Osteoblast (primary cell): ENCODE measurements around the gene MND1. TPM values are rescaled to one million over a fixed set of nuclear protein-coding genes. Genes with fewer than 3 reads are reported as not detected.

Experiments used
- DNase-seq: peaks from one replicate; pipeline ENCODE4 v3.0.0; 2011; ENCODE audit warnings: low spot score, mixed read lengths; ENCODE audit not compliant: insufficient read length; ENCODE audit errors: missing footprints
- H2AFZ ChIP-seq: 2 replicates; pipeline ENCODE4 v1.6.0; 2011; ENCODE audit warnings: mild to moderate bottlenecking, low read length
- H3K27ac ChIP-seq: 2 replicates; pipeline ENCODE4 v1.5.1; 2011; ENCODE audit warnings: mild to moderate bottlenecking, low read depth, low read length, moderate library complexity
- H3K27me3 ChIP-seq: 2 replicates; pipeline ENCODE4 v1.6.0; 2012; ENCODE audit warnings: mild to moderate bottlenecking, control low read depth, inconsistent platforms, low read length, moderate library complexity; ENCODE audit not compliant: insufficient read depth
- H3K36me3 ChIP-seq: 2 replicates; pipeline ENCODE4 v1.5.1; 2011; ENCODE audit warnings: mild to moderate bottlenecking, low read length, control low read depth, moderate library complexity; ENCODE audit not compliant: insufficient read depth
- H3K4me1 ChIP-seq: 2 replicates; pipeline ENCODE4 v1.5.1; 2011; ENCODE audit warnings: mild to moderate bottlenecking, low read length, control low read depth, moderate library complexity; ENCODE audit not compliant: insufficient read depth
- H3K4me2 ChIP-seq: 2 replicates; pipeline ENCODE4 v1.6.0; 2011; ENCODE audit warnings: mild to moderate bottlenecking, low read length; ENCODE audit not compliant: insufficient read depth
- H3K4me3 ChIP-seq: fragments of 200-600 bp; sonication (generic); 3 replicates; pipeline ENCODE4 v1.5.1; 2012; ENCODE audit warnings: mild to moderate bottlenecking, low read length, inconsistent platforms; ENCODE audit not compliant: insufficient read depth
- H3K79me2 ChIP-seq: 2 replicates; pipeline ENCODE4 v1.6.0; 2012; ENCODE audit warnings: mild to moderate bottlenecking, low read length, control low read depth, inconsistent platforms; ENCODE audit not compliant: insufficient read depth
- H3K9me3 ChIP-seq: 2 replicates; pipeline ENCODE4 v1.5.1; 2011; ENCODE audit warnings: low read depth, low read length, control low read depth
- H4K20me1 ChIP-seq: 2 replicates; pipeline ENCODE4 v1.6.0; 2012; ENCODE audit warnings: mild to moderate bottlenecking, low read length, control low read depth; ENCODE audit not compliant: insufficient read depth
- total RNA-seq: library from RNA; depleted of rRNA; stranded (reverse); fragments of >200 nt; gene quantifications from 2 replicates; pipeline ENCODE4 v1.2.3, GENCODE V29; 2012
- TF ChIP-seq, protein P1 (sequence below): IDR thresholded peaks from 2 replicates; pipeline ENCODE4 v1.5.1; 2011; ENCODE audit warnings: mild to moderate bottlenecking, low read depth, low read length, moderate library complexity; ENCODE audit errors: extremely low read depth

Gene MND1
- total RNA-seq, 1 donor: 1.4 TPM

- no peak overlapping the region for H3K4me2 ChIP-seq
- H3K36me3 ChIP-seq: no peaks in the 10 kb centered on the region
- no peaks in the 10 kb centered on the region for H3K9me3 ChIP-seq
- H2AFZ ChIP-seq: no peak overlapping the region
- H3K27ac ChIP-seq: no peak overlapping the region
- H3K4me3 ChIP-seq: no peak overlapping the region
- TF ChIP-seq, protein P1, sequence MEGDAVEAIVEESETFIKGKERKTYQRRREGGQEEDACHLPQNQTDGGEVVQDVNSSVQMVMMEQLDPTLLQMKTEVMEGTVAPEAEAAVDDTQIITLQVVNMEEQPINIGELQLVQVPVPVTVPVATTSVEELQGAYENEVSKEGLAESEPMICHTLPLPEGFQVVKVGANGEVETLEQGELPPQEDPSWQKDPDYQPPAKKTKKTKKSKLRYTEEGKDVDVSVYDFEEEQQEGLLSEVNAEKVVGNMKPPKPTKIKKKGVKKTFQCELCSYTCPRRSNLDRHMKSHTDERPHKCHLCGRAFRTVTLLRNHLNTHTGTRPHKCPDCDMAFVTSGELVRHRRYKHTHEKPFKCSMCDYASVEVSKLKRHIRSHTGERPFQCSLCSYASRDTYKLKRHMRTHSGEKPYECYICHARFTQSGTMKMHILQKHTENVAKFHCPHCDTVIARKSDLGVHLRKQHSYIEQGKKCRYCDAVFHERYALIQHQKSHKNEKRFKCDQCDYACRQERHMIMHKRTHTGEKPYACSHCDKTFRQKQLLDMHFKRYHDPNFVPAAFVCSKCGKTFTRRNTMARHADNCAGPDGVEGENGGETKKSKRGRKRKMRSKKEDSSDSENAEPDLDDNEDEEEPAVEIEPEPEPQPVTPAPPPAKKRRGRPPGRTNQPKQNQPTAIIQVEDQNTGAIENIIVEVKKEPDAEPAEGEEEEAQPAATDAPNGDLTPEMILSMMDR: no peak
- no peaks in the 10 kb centered on the region for H4K20me1 ChIP-seq
- no peaks in the 10 kb centered on the region for H3K79me2 ChIP-seq
- H3K4me1 ChIP-seq: peaks cover 5% of the 10 kb centered on the region
- no peaks in the 10 kb centered on the region for H3K27me3 ChIP-seq
- DNase-seq: no peak
These were observed 6.8 kb upstream of the MND1 start for GRCh38 chr4:153337686-153338085.

DNA sequence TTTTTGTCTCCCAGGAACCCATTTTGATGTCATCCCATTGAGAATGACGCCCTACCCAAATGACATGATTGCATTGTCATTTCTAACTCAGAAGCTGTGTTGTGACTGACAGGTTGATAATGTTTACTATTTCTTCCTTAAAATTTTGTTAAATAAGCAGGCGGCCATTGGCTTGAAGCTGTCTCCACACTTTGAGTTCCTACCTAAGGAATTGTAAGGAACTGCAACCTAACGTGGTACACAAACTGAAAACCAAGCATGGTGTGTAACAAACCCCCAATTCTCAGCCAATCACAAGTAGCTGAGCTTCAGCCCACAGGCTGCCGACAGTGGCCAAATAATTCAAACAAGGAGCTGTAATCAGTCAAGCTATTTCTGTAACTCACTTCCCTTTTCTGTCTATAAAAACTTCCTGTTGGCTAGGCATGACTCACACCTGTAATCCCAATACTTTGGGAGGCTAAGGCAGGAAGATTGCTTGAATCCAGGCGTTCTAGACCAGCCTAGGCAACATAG lies 2.9 kb upstream of the MND1 start:
- peak; percentile 68 for DNase-seq
- Histone ChIP-seq H3K36me3 (no peaks in the 10 kb centered on the region), H4K20me1 (no peaks in the 10 kb centered on the region), H3K79me2 (no peaks in the 10 kb centered on the region), H3K4me3 (no peak overlapping the region), H3K27me3 (no peaks in the 10 kb centered on the region), H3K4me2 (peak overlapping the region; percentile 6), H3K27ac (no peak overlapping the region), H3K4me1 (peaks cover 10% of the 10 kb centered on the region), H3K9me3 (no peaks in the 10 kb centered on the region), H2AFZ (no peak overlapping the region)
- TF ChIP-seq, protein P1: no peak

DNA sequence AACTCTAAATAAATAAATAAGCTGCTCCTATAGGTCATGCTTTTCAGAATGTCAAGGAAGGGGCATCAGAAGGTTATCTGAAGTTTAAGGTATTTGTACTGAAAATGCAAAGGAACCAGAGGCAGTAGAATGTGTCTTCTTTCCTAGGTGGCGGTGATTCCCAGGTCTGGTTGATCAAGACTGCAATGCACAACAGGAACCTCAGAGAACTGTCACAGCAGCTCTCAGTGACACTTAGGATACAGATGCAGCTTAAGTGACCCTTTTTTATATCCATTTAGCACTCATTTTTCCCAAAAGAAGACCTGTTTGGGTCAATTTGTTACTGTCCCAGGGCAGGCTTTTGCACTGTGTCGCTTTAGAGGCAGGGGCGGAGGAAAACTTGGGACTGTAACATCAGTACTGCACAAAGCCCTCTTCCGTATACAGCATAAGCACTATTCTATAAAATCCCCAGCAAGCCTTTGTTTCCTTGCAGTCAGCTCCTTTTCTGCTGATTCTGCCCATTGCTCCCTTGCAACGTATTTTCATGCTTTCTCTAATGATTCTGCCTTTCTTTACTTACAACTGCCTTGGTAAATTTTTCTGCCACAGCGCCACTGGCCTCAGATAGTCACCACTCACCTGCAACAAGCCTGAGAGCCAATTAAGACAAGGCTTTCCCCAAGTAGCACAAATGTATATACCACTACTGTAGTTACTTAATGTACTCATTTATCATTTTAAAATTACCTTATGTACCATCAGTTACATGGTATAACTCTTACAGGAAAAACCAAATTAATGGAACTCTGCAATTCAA lies 1.5 kb upstream of the MND1 start:
- H3K4me1 ChIP-seq: peaks cover 10% of the 10 kb centered on the region
- DNase-seq: no peak
- H3K79me2 ChIP-seq: peaks cover 9% of the 10 kb centered on the region
- H3K4me2 ChIP-seq: no peak overlapping the region
- no peak overlapping the region for H3K4me3 ChIP-seq
- no peaks in the 10 kb centered on the region for H3K9me3 ChIP-seq
- no peaks in the 10 kb centered on the region for H3K36me3 ChIP-seq
- no peak overlapping the region for H3K27ac ChIP-seq
- no peaks in the 10 kb centered on the region for H3K27me3 ChIP-seq
- H4K20me1 ChIP-seq: no peaks in the 10 kb centered on the region
- H2AFZ ChIP-seq: no peak overlapping the region
- TF ChIP-seq, protein P1: no peak
